HG03378 (cell line): ENCODE data around the gene HDAC4.
A peak's percentile ranks its signal among the peaks of the same experiment; 100 is the strongest.

ENCODE experiments used
- ATAC-seq: cut with Tn5 transposase; IDR thresholded peaks from one replicate; pipeline ENCODE4 v1.9.1; 2021; ENCODE audit warnings: mild to moderate bottlenecking, moderate library complexity; ENCODE audit not compliant: unreplicated experiment

HDAC4 gene

DNA sequence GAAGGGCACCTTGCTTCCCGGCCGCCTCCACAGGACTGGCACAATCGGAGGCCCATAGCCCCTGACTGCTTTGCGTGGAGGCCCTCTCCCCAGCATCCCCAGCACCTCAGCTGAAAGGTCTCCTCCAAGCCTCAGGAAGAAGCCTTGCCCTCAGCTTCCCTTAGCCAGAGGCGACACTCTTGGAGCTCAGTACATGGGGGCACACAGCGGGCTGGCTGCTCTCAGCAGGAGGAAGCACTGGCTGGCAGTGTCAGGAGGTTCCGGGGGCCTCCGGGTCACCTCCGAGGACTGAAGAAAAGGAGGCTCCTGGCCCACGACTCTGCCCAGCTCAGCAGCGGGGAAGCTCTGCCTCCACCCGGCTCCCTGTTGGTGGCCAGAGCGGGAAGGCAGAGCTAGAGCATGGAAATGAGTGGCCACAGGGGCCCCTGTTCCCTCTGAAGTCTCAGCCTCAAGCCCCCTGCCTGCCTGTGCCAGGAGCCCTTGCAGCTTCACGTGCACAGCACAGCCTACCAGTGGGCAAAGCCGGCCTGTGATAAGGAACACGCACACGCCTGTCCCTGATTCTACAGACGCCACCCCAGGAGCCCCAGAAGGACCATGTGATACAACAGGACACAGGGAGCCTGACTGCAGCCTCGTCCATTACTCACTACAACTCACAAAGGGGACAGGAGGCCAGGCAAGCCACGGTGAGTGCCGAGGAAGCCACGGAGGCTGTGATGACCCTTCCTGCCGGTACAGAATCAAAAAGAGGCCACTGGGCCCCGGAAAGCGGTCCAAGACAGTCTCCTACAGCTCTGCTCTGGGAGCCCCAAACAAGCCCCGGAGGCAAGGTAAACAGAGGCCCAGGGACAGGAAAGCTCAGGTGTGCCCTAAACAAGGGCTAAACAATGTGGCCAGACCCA lies 15.5 kb downstream of the HDAC4 start:
- no peak for ATAC-seq

DNA sequence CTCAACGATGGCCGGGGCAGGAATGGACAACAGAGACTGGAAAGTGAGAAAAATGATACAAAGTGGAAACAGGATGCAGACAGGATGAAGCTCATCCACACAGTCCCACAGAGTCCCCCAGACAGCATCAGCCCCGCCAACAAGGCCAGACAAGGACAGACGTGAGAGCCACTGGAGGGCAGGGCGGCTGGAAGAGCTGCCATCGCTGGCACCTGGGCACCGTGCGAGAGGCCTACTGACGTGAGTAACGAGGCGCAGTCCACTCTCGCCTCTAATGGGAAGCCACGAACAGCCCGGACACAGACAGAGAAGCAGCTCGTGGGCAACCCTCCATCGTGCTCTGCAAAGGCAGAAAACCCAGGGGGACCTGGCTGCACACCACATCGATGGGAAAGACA lies 17.1 kb downstream of the HDAC4 start:
- ATAC-seq, result no peak

GRCh38 chr2:239383036-239383758 lies 17.6 kb downstream of the HDAC4 start:
- ATAC-seq, result no peak

DNA sequence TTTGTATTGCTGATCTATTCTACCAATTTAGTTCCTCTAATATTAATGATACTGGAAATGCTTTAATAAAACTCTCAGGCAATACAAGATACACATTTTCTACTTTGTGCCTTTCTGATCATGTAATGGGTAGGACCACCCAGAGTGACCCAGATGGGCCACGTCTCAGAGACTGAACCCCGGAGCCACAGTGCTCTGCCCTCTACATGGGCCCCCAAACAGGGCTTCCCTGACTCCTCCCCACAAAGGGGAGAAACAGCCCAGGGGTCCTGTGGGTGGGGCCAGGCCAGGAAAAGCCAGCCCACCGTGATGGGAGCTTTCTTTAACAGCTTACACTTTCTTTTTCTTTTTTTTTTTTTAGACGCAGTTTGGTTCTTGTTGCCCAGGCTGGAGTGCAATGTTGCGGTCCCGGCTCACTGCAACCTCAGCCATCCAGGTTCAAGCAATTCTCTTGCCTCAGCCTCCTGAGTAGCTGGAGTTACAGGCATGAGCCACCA lies 18.4 kb downstream of the HDAC4 start:
- ATAC-seq, result no peak

GRCh38 chr2:239381709-239382134 lies 19.1 kb downstream of the HDAC4 start:
- ATAC-seq, result peak; percentile 62

GRCh38 chr2:239380831-239381708 lies 19.8 kb downstream of the HDAC4 start:
- ATAC-seq, result peak; percentile 45

DNA sequence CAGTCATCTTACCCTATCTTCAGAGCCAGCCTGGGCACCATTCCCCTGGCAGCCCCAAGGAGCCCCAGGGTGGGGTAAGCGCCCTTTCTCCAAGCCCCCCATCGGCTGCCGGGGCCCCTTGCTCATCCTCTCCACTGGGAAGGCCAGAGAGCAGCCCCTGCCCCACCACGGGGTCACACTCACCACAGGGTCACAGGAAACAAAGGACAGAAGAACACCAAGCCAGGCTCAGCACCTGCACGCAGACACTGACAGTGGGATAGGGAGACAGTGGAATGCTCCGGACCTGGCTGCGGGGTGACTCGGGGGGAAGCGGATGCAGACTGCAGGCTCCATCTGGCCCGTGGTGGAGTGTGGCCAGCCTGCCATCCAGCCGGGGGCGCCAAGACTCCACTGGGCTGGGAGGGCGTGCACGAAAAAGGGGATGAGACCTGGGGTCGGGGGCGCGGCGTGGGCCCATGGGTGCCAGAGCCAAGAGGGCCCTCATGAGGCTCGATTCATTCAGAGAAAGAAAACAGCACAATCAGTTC lies 21.1 kb downstream of the HDAC4 start:
- ATAC-seq, result no peak

DNA sequence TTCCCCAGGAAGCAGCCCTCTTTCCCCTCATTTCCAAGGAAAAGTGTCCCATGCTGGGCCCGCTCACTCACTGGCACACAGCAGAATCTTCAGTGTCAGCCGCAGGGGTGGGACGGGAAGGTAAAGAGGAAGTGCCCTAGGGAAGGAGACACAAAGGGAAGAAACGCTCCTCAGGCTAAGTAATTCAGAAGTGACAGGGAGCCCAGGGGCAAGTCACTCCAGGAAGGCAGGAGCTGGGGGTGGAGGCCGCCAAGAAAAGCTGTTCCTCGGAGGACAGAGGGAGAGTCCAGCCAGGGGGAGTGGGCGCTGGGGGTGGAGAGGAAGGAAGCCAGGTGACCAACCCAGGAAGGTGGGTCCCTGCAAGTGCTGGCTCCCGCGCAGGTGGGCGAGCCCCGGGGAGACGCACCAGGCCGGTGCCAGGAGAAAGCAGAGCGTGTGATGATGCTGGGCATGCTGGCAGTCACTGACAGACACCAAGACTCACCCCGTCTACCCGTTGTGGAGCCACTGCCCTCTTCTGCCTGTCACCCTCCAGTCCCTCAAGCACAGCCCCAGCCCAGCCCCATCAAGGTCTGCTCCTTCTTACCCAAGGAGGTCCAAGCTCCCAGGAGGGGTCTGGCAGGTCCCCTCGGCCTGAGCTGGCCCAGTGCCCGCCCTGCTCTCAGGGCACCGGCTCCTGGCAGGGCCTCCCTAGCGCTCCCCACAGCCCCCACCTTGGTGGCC lies 21.7 kb downstream of the HDAC4 start:
- ATAC-seq, result no peak

DNA sequence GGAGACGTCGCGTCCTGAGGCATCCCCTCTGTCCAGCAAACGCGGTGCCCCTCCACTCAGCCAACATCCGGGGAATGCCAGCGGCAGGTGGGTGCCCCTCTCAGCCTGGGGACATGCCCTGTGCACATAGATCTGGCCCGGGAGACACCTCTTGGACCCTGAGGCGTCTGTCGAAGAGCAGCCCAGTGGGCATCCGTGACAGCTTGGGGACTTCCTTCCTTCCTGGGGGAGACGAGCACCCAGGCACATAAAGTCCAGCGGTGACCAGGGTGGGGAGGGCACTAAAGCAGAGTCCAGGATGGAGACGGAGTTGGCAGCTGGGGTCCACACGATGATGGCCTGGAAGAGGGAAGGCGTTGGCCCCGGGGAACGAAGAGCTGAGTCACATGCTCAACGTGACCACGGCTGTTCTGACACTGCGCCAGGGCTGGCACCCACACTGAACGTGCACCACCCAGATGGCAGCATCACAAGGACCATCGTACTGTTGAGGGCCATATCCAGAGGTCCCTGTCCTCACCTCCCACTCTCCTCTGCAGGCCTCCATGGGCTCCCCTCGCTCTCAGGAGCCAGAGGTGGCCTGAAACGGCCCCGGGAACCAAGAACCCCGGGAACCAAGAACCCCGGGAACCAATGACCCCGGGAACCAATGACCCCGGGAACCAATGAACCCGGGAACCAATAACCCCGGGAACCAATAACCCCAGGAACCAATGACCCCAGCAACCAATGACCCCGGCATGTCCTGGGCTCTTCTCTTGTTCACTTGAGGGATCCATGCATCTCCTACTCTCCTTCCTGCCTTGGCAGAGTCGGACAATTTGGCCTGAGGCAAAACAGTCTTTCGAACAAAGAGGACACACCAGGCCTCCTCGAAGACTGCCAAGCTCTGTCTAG lies 22.6 kb downstream of the HDAC4 start:
- ATAC-seq, result no peak

DNA sequence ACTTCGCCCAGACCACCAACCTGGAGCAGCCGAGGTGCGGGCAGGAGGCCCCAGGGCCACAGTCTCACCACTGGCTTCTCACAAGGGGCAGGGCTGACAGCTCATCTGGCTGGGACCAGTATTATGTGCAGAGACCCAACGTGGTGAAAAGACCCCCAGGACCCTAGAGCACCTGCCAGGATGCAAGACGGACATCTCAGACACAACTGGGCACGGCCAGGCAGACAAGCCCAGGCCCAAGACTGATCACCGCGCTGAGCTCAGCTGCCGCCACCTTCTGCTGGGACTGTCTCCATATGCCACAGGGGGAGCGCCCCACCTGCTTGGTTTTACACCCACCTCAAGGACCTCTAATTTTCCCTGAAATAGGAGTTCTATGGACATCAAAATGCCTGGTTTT lies 23.2 kb downstream of the HDAC4 start:
- no peak for ATAC-seq

- ATAC-seq, result no peak
Measured at GRCh38 chr2:239376942-239377531, 23.8 kb downstream of the HDAC4 start.

DNA sequence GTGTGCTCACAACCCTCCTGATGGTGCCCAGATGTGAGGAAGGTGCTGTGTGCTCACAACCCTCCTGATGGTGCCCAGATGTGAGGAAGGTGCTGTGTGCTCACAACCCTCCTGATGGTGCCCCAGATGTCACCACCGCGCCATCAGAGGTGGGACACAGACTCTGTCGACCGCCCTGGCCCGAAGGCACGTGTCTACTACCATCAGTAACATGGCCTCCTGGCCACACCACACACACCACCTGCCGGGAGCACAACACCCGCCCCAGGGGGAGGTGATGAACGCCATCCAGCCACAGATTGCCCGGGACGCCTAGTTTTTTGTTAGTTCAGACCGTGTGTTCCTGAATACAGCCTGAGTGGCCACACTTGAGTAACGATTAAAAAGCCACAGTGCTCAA lies 24.5 kb downstream of the HDAC4 start:
- ATAC-seq, result no peak

DNA sequence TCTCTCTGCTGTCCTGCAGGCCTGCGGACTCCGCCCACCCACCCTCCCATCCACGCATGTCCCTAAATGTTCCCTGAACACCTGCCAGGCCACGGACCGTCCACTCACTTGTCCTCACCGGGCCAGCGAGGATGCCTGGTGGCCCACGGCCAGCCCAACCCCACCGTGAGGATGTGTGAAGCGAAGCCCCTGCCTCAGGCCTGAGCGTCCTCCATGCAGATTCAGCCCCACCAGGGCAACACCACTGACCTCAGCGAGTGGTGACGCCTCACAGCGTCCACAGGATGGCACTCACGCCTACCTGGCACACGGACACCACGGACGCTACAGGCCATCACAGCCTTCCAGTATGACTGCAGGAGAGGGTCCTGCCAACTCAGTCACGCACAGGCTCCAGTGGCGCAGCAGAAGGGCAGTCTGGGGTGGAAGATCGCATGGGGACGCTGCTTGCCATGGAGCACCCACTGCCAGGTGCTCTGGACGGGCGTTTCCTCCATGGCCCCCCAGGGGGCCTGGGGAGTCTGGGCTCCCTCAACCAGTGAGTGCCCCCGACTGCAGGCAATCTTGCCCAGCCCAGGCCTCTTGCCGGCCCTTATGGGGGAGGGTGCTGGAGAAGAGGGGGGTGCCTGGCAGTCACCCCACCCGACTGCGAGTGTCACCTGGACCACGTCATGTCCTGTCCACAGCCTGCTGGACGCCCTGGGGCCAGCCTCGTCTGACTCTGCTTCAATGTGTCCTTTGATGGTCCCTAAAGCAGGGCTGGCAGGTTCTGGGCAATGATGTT lies 25.4 kb downstream of the HDAC4 start:
- ATAC-seq, result no peak

DNA sequence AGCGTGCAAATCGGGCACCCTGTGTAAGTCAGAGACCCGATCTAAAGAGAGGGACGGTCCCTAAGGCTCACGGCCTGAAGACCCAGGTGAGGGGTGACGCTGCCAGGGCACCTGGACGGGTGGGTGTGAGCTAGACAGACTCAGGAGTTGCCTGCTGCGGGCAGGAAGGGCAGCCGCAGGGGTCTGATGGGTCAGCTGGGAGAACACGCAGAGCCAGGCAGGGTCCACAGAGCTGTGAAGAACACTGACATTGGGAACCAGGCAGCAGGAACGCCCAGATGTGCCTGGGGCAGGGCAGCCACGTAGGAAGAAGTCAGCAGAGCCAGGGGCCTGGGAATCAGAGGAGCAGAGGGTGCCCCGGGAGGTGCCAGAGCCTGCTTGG lies 25.9 kb downstream of the HDAC4 start:
- no peak for ATAC-seq

DNA sequence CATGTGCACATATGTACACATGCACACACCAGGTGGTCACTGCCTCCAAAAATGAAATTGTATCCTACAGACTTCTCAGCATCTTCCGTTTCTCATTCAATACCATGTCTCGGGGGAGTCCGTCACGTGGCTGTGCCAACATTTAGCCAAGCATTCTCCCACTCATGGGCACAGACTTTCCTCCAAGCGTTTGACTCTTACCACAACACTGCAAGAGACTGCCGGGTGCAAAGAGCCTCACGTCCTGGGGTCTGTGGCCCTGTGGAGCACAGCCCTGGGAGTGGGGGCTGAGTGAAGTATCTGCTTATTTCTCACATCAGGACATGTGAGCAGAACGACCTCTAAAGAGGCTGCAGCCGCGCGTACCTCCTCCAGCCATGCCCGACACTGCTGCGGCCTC lies 28.0 kb downstream of the HDAC4 start:
- no peak for ATAC-seq

DNA sequence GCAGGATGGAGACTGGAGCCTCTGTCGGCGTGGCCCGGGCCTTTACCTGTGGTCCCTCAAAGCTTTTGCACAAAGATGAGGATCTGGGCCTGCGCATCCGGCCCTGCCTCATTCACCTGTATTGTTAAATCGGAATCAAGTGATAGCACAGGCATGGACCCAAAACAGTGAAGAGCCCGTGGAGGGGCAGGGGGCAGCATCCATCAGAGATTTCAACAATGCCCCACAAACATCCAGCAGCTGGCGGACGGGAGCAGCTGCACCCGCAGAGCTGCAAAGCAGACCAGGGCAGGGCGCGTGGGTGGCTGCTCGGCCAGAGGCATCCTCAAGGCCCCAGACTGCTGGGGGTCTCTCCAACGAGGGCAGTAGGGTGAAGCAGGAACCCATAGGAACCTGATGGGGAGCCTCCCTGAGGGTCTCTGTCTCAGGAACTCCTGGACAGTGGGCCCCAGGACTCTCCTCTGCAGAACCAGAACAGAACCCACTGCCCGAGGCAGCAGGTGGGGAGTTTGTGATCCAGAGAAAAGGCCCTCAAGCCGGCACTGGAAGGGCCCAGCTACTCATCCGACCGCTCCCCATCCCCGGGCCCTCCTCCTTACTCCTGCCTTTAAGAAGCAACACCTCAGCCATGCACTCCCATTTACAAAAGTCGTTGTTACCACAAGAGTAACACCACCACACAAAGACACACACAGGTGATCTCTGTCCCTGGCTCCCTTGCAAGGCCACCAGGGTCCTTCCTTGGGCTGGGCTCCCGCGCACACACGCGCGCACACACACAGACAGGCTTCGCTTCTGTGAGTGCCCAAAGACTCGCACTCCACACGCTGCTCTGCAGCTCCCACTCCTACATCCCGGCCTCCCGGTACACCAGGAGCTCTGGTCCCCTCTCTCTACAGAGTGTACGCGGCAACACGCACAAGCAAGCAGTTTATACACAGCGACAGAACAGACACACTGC lies 28.8 kb downstream of the HDAC4 start:
- ATAC-seq, result no peak
